Panc1 (cell line): ENCODE results near the gene OVOL1. TPM values are rescaled to one million over a fixed set of nuclear protein-coding genes. Genes with fewer than 3 reads are reported as not detected.

Experiments used
- ATAC-seq: fragments of 200-7000 bp; cut with Tn5 transposase; 2 replicates; pipeline ENCODE4 v1.9.1; 2020; ENCODE audit warnings: mild to moderate bottlenecking, moderate library complexity
- BruUV-seq: library from RNA; stranded (reverse); fragments of 400-500 nt; replicated peaks from 2 replicates; lab custom pipeline; 2021; lab: Mats Ljungman, UMichigan
- CTCF ChIA-PET: fragments of 300-600 bp; sonication (Branson Sonifier 250); formaldehyde crosslinking; loops from one replicate; lab custom pipeline; 2022; ENCODE audit warnings: antibody characterized with exemption; lab: Charles Lee
- POLR2A ChIA-PET: fragments of 300-600 bp; sonication (Branson Sonifier 250); formaldehyde crosslinking; loops from one replicate; lab custom pipeline; 2022; ENCODE audit warnings: antibody characterized with exemption; lab: Charles Lee
- DNase-seq: peaks from one replicate; pipeline ENCODE4 v3.0.0-alpha.2; 2010; ENCODE audit warnings: low read depth, low spot score
- H3K27ac ChIP-seq: 2 replicates; pipeline ENCODE4 v1.5.1; 2011; ENCODE audit warnings: mild to moderate bottlenecking, low read length, inconsistent platforms
- H3K27me3 ChIP-seq: fragments of 200-500 bp; sonication (Bioruptor generic); 2 replicates; pipeline ENCODE4 v1.6.0; 2014; ENCODE audit warnings: low read length, inconsistent platforms; ENCODE audit not compliant: control insufficient read depth, insufficient read depth
- H3K36me3 ChIP-seq: fragments of 200-500 bp; sonication (Bioruptor generic); 2 replicates; pipeline ENCODE4 v1.5.1; 2014; ENCODE audit warnings: inconsistent platforms, mild to moderate bottlenecking, low read length, moderate library complexity; ENCODE audit not compliant: control insufficient read depth, insufficient read depth
- H3K4me1 ChIP-seq: 2 replicates; pipeline ENCODE4 v1.5.1; 2011; ENCODE audit warnings: inconsistent platforms, mild to moderate bottlenecking, low read length, moderate library complexity; ENCODE audit not compliant: control insufficient read depth, insufficient read depth
- H3K4me3 ChIP-seq, 2 experiments: 2 replicates each; pipeline ENCODE4 v1.5.1; 2011 to 2012; ENCODE audit warnings: low read depth in 2 of 2, low read length in 2 of 2, mild to moderate bottlenecking in 2 of 2, inconsistent platforms in 1 of 2, moderate library complexity in 1 of 2
- H3K9me3 ChIP-seq: fragments of 200-500 bp; sonication (Bioruptor generic); 2 replicates; pipeline ENCODE4 v1.5.1; 2014; ENCODE audit warnings: low read depth, mild to moderate bottlenecking, inconsistent platforms, low read length, moderate library complexity; ENCODE audit not compliant: control insufficient read depth, insufficient read depth
- POLR2AphosphoS5 ChIP-seq: IDR thresholded peaks from 2 replicates; pipeline ENCODE4 v1.6.1; 2012; ENCODE audit warnings: mild to moderate bottlenecking, low read depth, low read length, moderate library complexity
- SIN3A ChIP-seq: IDR thresholded peaks from 2 replicates; pipeline ENCODE4 v1.6.1; 2012; ENCODE audit warnings: low read depth, mild to moderate bottlenecking, low read length, moderate library complexity, borderline replicate concordance; ENCODE audit not compliant: insufficient read depth
- TCF7L2 ChIP-seq: IDR thresholded peaks from 2 replicates; pipeline ENCODE4 v1.6.1; 2011; ENCODE audit warnings: mild to moderate bottlenecking, low read depth, low read length, inconsistent platforms
- in situ Hi-C: cut with HindIII; loops from 2 replicates; pipeline ENCODE4 v1.10.0; 2016; ENCODE audit warnings: low sequenced_read_pairs, low pct_unique_long_range_greater_than_20kb
- intact Hi-C: fragments of 100-400 bp; cut with micrococcal nuclease; formaldehyde crosslinking; loops from one replicate; pipeline ENCODE4 v1.10.0; 2022; ENCODE audit not compliant: unreplicated experiment
- total RNA-seq: library from RNA; stranded (reverse); gene quantifications from one replicate; pipeline ENCODE4 v1.2.1, GENCODE V29; 2021; ENCODE audit not compliant: unreplicated experiment
- TF ChIP-seq, protein P1 (sequence below), 2 experiments: IDR thresholded peaks; 2 replicates each; pipeline ENCODE4 v1.6.1; 2011 to 2012; ENCODE audit warnings: low read depth in 2 of 2, control low read depth in 1 of 2, low read length in 1 of 2, mild to moderate bottlenecking in 1 of 2, moderate library complexity in 1 of 2; ENCODE audit not compliant: insufficient read depth in 1 of 2
- TF ChIP-seq, protein P2 (sequence below): fragments of 450-650 bp; IDR thresholded peaks from 2 replicates; pipeline ENCODE4 v1.5.1; 2017; ENCODE audit warnings: mild to moderate bottlenecking

Gene OVOL1
- total RNA-seq, 1 experiment from 2014 or later: 0.23 TPM

DNA sequence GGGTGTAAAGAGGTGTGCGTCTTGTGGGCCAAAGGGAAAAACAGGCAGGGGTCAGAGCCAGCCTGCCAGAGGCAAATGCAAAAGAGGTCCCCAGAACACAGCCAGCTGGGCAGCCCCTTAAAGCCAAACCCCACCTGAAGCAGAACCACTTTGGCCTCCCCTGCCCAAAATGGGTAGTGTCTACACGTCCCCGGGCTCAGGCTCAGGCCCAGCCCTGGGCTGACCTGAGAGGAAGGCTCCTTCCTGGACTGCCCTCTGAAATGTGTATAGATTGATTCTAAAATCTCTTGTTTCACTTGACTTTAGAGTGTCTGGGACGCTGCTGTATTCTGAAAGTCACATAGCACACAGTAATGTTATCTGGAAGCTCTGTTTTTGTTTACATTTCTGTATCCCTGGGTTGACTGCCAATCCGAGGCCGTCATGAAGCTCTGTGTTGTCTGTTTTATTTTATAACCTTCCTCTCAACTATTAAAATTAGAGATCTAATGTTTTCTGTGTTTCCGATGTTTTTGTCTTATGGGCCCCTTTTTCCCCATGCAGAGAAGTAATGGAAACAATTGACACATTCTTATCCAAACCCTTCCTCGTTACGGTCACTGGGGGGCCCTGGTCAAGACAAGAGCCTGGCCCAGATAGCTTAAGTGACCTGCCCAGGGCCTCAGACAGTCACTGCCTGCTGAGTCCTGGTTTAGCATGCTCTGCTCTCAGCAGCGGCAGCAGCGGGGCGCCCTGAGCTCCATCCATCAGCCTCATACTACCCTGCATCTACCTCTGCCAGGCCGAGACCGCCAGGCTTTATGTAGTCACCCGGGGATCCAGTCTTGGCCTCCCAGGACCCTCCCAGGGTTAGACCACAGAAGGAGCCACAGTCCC lies 10.1 kb downstream of the OVOL1 start:
- H3K9me3 ChIP-seq: no peaks in the 10 kb centered on the region
- DNase-seq (no peak), ATAC-seq (no peak)
- H3K4me1 ChIP-seq: no peaks in the 10 kb centered on the region
- H3K27ac ChIP-seq: no peak overlapping the region
- in situ Hi-C loops: no loop called here
- H3K27me3 ChIP-seq: no peaks in the 10 kb centered on the region
- POLR2A ChIA-PET: interaction anchor here (0.7 to 1.1 kb wide), 2 partner anchors 19 to 55 kb away, joined by 3 to 4 read pairs; no protein-coding TSS in a partner anchor
- H3K36me3 ChIP-seq: no peaks in the 10 kb centered on the region
- no TSS peak for BruUV-seq
- CTCF ChIA-PET: interaction anchor here (0.6 kb wide), 1 partner anchor 91 kb away, joined by 6 read pairs; the partner anchor contains the start of gene FIBP
- H3K4me3 ChIP-seq: no peak overlapping the region
- TF ChIP-seq, protein P1, sequence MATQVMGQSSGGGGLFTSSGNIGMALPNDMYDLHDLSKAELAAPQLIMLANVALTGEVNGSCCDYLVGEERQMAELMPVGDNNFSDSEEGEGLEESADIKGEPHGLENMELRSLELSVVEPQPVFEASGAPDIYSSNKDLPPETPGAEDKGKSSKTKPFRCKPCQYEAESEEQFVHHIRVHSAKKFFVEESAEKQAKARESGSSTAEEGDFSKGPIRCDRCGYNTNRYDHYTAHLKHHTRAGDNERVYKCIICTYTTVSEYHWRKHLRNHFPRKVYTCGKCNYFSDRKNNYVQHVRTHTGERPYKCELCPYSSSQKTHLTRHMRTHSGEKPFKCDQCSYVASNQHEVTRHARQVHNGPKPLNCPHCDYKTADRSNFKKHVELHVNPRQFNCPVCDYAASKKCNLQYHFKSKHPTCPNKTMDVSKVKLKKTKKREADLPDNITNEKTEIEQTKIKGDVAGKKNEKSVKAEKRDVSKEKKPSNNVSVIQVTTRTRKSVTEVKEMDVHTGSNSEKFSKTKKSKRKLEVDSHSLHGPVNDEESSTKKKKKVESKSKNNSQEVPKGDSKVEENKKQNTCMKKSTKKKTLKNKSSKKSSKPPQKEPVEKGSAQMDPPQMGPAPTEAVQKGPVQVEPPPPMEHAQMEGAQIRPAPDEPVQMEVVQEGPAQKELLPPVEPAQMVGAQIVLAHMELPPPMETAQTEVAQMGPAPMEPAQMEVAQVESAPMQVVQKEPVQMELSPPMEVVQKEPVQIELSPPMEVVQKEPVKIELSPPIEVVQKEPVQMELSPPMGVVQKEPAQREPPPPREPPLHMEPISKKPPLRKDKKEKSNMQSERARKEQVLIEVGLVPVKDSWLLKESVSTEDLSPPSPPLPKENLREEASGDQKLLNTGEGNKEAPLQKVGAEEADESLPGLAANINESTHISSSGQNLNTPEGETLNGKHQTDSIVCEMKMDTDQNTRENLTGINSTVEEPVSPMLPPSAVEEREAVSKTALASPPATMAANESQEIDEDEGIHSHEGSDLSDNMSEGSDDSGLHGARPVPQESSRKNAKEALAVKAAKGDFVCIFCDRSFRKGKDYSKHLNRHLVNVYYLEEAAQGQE (IDR thresholded peaks at IDR 0.05; ENCODE audit: insufficient read depth in 1 of 2, low read depth in 2 of 2, low read length in 1 of 2): no peak
- TF ChIP-seq SIN3A: no peak
- TF ChIP-seq POLR2AphosphoS5: no peak
- TF ChIP-seq TCF7L2: no peak
- TF ChIP-seq, protein P2, sequence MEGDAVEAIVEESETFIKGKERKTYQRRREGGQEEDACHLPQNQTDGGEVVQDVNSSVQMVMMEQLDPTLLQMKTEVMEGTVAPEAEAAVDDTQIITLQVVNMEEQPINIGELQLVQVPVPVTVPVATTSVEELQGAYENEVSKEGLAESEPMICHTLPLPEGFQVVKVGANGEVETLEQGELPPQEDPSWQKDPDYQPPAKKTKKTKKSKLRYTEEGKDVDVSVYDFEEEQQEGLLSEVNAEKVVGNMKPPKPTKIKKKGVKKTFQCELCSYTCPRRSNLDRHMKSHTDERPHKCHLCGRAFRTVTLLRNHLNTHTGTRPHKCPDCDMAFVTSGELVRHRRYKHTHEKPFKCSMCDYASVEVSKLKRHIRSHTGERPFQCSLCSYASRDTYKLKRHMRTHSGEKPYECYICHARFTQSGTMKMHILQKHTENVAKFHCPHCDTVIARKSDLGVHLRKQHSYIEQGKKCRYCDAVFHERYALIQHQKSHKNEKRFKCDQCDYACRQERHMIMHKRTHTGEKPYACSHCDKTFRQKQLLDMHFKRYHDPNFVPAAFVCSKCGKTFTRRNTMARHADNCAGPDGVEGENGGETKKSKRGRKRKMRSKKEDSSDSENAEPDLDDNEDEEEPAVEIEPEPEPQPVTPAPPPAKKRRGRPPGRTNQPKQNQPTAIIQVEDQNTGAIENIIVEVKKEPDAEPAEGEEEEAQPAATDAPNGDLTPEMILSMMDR: no peak
- intact Hi-C loops: no loop called here

DNA sequence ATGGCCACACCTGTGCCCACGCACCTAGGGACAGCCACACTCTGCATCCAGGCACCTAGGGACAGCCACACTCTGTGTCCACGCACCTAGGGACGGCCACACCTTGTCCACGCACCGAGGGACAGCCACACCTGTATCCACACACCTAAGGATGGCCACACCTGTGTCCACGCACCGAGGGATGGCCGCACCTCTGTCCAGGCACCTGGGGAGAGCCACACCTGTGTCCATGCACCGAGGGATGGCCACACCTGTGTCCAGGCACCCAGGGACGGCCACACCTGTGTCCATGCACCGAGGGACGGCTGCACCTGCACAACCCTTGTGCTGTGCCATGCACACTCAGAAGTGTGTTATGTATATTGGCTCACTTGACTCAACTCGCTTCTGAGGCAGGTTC lies 10.8 kb downstream of the OVOL1 start:
- Histone ChIP-seq H3K4me3 (no peak overlapping the region), H3K9me3 (no peaks in the 10 kb centered on the region), H3K4me1 (no peaks in the 10 kb centered on the region), H3K27ac (no peak overlapping the region), H3K36me3 (no peaks in the 10 kb centered on the region), H3K27me3 (no peaks in the 10 kb centered on the region)
- intact Hi-C loops: no loop called here
- no peak for ATAC-seq
- TF ChIP-seq, protein P1 (IDR thresholded peaks at IDR 0.05; ENCODE audit: insufficient read depth in 1 of 2, low read depth in 2 of 2, low read length in 1 of 2): no peak
- TF ChIP-seq POLR2AphosphoS5 (no peak), SIN3A (no peak), TCF7L2 (no peak)
- TF ChIP-seq, protein P2: no peak
- in situ Hi-C loops: no loop called here
- no TSS peak for BruUV-seq
- no peak for DNase-seq
- ChIA-PET CTCF (interaction anchor here (0.6 kb wide), 1 partner anchor 90 kb away, joined by 6 read pairs; the partner anchor contains the start of gene FIBP), POLR2A (interaction anchor here (0.7 kb wide), 1 partner anchor 56 kb away, joined by 3 read pairs; no protein-coding TSS in a partner anchor)
